Gastroesophageal sphincter (tissue), 3 donors: Measurements from ENCODE around the gene SSC4D.

Experiments used
- POLR2AphosphoS5 ChIP-seq: sonication (generic); formaldehyde crosslinking; IDR thresholded peaks from one replicate; pipeline ENCODE4 v1.6.1; 2017; ENCODE audit warnings: antibody characterized with exemption
- TF ChIP-seq, protein P1 (sequence below), 4 experiments: fragments of 200-600 bp in 2 of 4; fragments of 450-650 bp in 2 of 4; sonication (generic) in 1 of 4; IDR thresholded peaks; one replicate each; pipeline ENCODE4 v1.5.1; 2017 to 2019; ENCODE audit warnings: antibody characterized with exemption in 4 of 4, mild to moderate bottlenecking in 2 of 4, moderate library complexity in 2 of 4

DNA sequence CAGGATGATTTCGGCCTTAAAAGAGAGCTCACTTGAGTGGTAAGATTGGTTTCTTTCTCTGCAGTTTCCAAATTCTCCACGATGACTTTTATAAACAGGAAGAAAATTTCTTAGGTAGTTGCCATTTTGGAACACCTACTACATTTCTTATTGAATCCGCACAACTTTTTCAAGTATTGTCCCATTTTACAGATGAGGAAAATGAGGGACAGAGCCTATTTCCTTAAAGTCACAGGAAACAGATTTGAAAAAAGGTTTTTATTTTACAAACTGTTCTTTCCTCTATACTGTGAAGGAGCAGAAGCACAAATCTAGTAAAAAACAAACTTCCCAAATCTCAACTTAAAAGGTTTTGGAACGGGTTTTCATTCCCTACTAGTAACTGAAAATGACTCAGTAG lies 53.4 kb downstream of the SSC4D start:
- no peak for TF ChIP-seq POLR2AphosphoS5
- TF ChIP-seq, protein P1, sequence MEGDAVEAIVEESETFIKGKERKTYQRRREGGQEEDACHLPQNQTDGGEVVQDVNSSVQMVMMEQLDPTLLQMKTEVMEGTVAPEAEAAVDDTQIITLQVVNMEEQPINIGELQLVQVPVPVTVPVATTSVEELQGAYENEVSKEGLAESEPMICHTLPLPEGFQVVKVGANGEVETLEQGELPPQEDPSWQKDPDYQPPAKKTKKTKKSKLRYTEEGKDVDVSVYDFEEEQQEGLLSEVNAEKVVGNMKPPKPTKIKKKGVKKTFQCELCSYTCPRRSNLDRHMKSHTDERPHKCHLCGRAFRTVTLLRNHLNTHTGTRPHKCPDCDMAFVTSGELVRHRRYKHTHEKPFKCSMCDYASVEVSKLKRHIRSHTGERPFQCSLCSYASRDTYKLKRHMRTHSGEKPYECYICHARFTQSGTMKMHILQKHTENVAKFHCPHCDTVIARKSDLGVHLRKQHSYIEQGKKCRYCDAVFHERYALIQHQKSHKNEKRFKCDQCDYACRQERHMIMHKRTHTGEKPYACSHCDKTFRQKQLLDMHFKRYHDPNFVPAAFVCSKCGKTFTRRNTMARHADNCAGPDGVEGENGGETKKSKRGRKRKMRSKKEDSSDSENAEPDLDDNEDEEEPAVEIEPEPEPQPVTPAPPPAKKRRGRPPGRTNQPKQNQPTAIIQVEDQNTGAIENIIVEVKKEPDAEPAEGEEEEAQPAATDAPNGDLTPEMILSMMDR (IDR thresholded peaks at IDR 0.05) = no peak
